ENCODE data around the gene NPR2.

Gene NPR2

GRCh38 chr9:35858458-35858857, 67.1 kb downstream of the NPR2 start:
- no peak for DNase-seq (ENCODE audit: low read depth)

Measured in stimulated activated CD8-positive, alpha-beta memory T cell treated with anti-CD3 and anti-CD28 coated beads, Interleukin-7, amount 100 ng/mL, for 24 hours (primary cell).